CD1c-positive myeloid dendritic cell (primary cell): ENCODE data around the gene MRNIP.
A peak's percentile ranks its signal among the peaks of the same experiment; 100 is the strongest.

Source experiments
- DNase-seq: peaks from one replicate; pipeline ENCODE4 v3.0.0-alpha.2; 2016; ENCODE audit errors: extremely low spot score

Gene MRNIP

GRCh38 chr5:179803651-179804554 is 54.7 kb downstream of the MRNIP start:
- DNase-seq: peak; percentile 71

DNA sequence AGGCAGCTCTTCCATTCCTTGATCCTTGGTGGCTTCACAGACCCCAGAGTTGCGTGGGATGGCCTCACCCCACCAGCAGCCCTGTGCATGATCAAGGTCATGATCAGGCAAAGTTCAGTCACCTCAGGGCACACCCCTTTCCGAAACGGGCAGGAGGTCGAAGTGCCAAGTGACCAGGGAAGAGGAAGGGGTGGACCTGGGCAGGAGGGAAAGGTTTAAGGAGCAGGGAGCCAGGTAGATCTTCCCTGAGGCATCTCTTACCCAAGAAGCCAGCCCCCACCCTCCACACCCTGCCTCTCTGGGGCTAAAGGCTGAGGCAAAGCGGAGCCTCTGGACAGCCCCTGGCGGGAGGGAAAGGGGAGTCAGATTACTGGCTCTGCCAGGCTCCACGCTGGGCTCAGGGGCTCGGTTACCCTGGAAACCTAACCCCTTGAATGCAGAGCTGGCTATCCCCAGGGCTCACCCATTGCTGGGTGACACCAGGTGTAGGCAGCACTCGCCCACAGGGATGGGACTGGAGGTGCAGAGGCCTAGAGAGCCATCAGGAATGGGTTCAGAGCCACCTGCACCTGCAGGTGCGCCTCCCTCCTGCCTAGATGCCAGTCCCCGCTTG is 55.6 kb downstream of the MRNIP start:
- DNase-seq: no peak

- DNase-seq: no peak
Observed at GRCh38 chr5:179802207-179802883, 56.3 kb downstream of the MRNIP start.

DNA sequence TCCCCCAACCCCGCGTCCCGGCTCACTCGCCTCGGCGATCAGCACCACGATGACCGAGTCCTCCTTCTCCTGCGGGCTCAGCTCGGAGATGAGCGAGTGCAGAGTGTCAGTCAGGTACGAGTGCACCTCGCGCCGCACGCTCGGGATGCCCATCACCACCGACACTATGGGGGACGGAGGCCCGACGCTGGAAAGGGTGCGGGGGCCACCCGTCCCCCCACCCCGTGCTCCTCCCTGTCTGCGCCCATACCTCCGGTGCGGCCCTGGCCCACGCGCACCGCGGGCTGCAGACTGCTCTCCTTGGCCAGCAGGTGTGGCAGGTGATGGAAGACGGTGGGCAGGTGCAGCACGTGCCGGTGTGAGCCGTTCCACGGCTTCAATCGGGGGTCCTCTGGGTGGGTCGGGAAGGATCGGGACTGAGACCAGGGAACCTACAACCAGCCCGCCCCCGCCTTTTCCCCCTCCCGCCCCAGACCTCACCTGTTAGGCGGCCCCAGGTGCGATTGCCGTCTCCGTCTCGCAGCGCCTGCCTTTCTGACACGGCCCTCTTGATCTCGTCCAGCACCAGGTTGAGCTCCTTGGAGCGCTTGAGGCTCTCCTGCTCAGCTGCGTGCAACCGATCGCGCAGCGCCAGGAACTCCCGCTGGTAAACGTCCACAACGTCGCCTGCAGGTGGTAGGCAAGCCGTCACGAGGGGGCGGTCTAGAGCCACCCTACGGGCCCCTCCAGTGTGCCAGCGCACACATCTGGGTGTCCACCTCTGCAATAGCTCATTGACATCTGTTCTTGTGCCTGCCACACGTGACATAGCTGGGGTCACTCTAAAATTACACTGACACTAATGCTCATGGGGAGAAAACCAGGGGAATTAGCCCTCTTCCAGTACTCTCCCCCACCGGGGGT is 57.1 kb downstream of the MRNIP start:
- DNase-seq: peak; percentile 79

GRCh38 chr5:179800696-179801201 is 57.9 kb downstream of the MRNIP start:
- DNase-seq: no peak

GRCh38 chr5:179800071-179800695 is 58.4 kb downstream of the MRNIP start:
- DNase-seq: no peak

GRCh38 chr5:179799644-179799973 is 59.0 kb downstream of the MRNIP start:
- DNase-seq: no peak

DNA sequence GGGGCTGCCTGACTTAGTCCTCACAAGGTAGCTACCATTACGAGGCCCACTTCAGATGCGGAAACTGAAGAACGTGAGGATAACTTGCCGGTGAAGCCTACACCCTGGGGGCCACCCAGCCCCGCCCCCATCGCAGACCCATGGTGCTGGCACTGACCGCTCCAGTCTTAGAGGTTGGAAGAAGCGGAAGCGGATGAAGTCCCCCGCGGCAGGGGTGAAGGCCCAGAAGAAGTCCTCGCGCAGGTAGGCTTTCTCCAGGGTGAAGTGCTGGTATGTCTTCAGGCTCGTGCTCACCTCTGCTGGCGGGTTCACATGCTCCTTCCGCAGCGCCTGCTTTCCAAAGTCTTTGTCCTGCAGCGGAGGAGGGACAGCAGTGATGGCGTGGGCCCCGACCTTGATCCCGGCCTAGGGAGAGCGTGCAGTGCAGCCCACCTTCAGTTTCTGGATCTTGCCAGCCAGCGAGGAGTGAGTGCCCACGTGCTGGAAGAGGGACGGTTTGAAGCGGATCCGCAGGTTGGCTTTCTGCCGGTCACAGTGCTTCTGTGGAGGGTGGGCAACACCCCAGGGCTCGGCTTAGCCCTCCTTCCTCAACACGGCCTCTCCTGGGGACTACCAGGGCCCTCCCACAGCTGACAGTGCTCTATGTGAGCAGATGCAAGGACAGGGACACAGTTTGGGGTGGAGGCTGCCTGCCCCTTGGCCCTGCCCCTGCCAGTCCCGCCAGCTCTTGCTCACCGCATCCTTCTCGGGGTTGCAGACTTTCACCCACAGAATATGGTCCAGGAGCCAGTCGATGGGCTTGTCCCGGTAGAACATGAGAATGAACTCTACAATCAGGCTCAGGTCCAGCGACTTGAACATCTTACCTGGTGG is 59.6 kb downstream of the MRNIP start:
- no peak for DNase-seq

- DNase-seq: no peak
Observed at GRCh38 chr5:179798144-179798770, 60.4 kb downstream of the MRNIP start.

GRCh38 chr5:179797741-179798140 is 60.9 kb downstream of the MRNIP start:
- no peak for DNase-seq

DNA sequence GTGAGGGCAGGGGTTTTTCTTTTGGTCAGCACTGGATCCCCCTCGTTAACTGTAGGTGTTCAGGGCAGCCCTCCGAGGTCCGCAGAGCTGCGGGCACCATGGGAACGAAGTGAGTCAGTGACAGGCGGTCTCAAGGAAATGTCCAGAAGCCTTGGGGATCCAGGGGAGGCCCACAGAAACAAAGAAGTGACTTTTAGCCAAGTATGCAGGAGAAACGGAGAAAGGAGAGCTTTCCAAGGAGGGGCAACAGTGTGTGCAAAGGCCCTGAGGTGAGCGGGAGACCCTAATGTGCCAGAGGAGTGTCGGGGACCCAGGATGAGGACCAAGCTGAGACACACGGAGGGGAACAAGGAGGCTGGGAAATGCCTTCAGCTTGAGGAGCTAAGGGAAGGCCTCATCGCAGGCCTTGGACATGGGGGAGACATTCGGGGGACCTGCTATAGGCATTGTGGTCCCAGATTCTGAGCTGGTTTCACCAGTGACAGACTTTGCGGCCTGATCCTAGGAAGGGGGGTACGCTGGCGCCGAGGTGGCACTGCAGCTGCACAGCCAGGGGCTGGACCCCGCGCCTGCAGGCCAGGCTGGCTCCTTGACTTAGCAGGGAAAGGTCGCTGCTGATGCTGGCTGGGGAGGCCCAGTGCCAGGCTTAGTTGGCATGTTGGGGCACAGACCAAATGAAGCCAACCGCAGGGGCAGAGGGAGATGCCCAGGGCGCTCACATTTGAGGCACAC is 61.6 kb downstream of the MRNIP start:
- no peak for DNase-seq

GRCh38 chr5:179795863-179796833 is 62.5 kb downstream of the MRNIP start:
- DNase-seq: peak; percentile 92

DNA sequence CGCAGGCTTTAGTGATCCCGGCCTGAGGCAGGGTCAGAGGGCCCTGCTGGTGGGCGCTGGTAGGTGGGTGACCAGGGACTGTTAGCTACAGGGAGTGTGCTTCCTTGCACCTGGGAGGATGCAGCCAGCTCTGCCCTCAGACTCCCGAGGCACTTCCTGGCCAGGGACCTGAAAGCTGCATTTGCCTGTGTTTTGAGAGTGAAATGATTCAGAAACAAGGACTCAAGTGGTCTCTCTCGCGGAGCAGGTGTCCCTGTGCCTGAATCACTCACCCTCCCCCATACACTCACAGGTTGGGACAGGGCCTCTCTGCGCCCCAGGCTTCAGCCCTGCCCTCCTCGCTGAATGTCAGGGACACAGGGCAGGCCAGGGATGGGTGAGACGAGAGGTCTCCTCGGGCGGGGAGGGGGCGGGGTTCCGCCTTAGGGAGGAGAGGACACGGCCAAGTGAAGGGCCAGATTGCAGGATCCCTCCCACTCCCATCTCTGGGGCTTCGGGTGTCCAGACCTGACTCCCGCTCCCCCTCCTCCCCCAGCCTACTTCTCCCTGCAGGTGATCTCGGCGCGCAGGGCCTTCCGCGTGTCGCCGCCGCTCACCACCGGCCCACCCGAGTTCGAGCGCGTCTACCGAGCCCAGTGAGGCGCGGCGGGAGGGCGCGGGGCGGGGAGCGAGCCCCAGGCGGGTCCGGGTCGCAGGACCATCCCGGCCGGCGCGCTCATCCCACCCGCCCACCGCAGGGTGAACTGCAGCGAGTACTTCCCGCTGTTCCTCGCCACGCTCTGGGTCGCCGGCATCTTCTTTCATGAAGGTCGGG is 63.4 kb downstream of the MRNIP start:
- no peak for DNase-seq

- no peak for DNase-seq
Observed at GRCh38 chr5:179794575-179794974, 64.0 kb downstream of the MRNIP start.

DNA sequence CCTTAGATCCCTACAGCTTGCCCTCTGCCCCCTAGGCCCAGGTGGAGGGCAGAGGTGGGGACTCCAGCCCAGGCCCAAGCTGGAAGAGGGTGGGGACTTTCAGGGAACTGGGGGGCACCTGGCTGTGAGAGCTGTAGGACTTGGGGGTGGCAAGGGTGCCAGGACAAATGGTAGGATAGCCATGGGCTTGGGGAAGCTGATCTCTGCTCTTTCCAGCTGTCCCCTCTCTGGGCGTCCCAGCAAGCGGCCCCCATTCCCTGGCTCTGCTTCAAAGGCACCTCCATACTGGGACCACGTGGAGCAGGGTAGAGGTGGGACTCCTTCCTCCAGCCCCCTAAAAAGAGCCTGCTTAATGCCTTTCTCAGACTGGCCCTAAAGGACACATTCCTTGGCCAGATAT is 64.4 kb downstream of the MRNIP start:
- DNase-seq: no peak

DNA sequence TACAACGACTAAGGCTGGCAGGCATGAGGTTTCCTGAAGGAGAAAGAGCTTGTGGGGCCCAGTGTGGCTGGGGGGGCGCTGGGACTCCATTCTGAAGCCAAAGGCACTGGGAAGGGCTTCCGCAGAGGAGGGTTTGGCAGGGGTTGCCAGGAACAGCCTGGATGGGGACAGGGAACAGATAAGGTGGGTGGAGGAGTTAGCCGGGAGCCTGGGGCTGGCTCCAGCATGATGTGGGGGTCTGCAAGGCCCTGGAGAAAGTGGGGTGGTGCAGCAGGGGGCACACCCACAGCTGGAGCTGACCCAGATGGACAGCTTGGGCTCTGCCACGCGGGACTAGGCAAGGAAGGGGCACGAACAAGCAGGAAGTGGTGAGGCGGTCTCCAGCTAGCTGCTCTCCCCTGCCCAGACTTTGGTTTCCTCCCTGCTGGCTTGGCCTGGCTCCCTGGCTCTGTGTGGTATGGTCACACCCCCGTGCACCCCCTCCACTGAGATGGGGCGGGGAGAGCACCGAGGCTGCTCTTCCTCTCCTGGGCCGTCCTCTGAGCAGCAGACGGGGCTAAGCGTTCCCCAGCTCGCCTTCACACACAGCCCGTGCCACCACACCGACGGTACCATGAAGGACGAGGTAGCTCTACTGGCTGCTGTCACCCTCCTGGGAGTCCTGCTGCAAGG is 65.0 kb downstream of the MRNIP start, which contains the start of gene LTC4S:
LTC4S (plus strand) TSS at position 519 of the 672 bp plus-strand sequence; CDS start at position 614, 95 bp downstream.
- peak; percentile 67 for DNase-seq
